GM10266 (cell line): ENCODE data around the gene DTL.

ENCODE experiments used
- DNase-seq: peaks from one replicate; pipeline ENCODE4 v3.0.0; 2012; ENCODE audit errors: extremely low spot score
- TF ChIP-seq, protein P1 (sequence below): IDR thresholded peaks from 2 replicates; pipeline ENCODE4 v1.5.1; 2012; ENCODE audit warnings: mild to moderate bottlenecking, low read depth; ENCODE audit not compliant: control insufficient read depth, insufficient read depth; ENCODE audit errors: missing control alignments

Gene DTL

GRCh38 chr1:212129781-212130180 is 94.2 kb downstream of the DTL start:
- TF ChIP-seq, protein P1, sequence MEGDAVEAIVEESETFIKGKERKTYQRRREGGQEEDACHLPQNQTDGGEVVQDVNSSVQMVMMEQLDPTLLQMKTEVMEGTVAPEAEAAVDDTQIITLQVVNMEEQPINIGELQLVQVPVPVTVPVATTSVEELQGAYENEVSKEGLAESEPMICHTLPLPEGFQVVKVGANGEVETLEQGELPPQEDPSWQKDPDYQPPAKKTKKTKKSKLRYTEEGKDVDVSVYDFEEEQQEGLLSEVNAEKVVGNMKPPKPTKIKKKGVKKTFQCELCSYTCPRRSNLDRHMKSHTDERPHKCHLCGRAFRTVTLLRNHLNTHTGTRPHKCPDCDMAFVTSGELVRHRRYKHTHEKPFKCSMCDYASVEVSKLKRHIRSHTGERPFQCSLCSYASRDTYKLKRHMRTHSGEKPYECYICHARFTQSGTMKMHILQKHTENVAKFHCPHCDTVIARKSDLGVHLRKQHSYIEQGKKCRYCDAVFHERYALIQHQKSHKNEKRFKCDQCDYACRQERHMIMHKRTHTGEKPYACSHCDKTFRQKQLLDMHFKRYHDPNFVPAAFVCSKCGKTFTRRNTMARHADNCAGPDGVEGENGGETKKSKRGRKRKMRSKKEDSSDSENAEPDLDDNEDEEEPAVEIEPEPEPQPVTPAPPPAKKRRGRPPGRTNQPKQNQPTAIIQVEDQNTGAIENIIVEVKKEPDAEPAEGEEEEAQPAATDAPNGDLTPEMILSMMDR = no peak
- DNase-seq = no peak

- DNase-seq = no peak
- TF ChIP-seq, protein P1 = no peak
These were observed 96.5 kb downstream of the DTL start for GRCh38 chr1:212132025-212132424.

GRCh38 chr1:212133319-212133718 is 97.8 kb downstream of the DTL start:
- DNase-seq = no peak
- TF ChIP-seq, protein P1 = no peak

DNA sequence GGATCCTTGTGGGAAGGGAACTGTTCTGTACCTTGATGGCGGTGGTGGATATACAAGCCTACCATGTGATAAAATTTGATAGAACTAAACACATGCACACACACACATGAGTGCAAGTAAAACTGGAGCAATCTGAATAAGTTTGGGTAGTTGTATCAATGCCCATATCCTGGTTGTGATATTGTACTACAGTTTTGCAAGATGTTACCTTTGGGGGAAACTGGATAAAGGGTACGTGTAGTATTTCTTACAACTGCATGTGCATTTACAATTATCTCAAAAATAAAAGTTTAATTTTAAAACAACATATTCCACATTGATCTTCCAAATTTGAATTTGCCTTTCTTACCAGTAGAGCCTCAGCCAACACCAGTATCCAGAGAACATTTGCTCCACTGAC is 99.6 kb downstream of the DTL start:
- DNase-seq = no peak
- TF ChIP-seq, protein P1 = no peak

DNA sequence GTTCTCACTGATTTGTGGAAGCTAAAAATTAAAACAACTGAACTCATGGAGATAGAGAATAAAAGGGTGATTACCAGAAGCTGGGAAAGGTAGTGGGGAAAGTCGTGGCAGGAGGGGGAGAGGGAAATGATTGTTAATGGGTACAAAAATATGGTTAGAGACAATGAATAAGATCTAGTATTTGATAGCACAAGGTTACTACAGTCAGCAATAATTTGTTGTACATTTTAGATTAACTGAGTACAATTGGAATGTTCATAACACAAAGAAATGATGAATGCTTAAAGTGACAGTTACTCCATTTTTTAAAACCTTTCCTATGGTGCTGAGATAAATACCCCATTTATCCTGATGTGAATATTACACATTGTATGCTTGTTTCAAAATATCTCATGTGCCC is 102.3 kb downstream of the DTL start:
- TF ChIP-seq, protein P1 = no peak
- no peak for DNase-seq

GRCh38 chr1:212138457-212138856 is 102.9 kb downstream of the DTL start:
- TF ChIP-seq, protein P1 = no peak
- no peak for DNase-seq

- no peak for DNase-seq
- TF ChIP-seq, protein P1 = no peak
These were observed 104.1 kb downstream of the DTL start for GRCh38 chr1:212139526-212140135.
